H9 (cell line): ENCODE measurements around the gene DNAH12. TPM values are rescaled to one million over a fixed set of nuclear protein-coding genes. Genes with fewer than 3 reads are reported as not detected.

Experiments used
- DNase-seq: peaks from one replicate; pipeline ENCODE4 v3.0.0-alpha.2; 2017
- H2AFZ ChIP-seq: one replicate; pipeline ENCODE4 v1.6.1; 2013; ENCODE audit warnings: mild to moderate bottlenecking, low read length, control low read depth, moderate library complexity
- H2AK5ac ChIP-seq: 2 replicates; pipeline ENCODE4 v1.6.1; 2013; ENCODE audit warnings: low read length, control low read depth, mixed read lengths; ENCODE audit not compliant: insufficient read length
- H2BK120ac ChIP-seq: one replicate; pipeline ENCODE4 v1.6.1; 2013; ENCODE audit warnings: low read depth, mild to moderate bottlenecking, low read length, control low read depth, inconsistent platforms; ENCODE audit not compliant: poor library complexity, severe bottlenecking
- H2BK12ac ChIP-seq: 2 replicates; pipeline ENCODE4 v1.6.1; 2013; ENCODE audit warnings: low read length, control low read depth, mixed read lengths, low read depth; ENCODE audit not compliant: insufficient read length
- H2BK15ac ChIP-seq: 2 replicates; pipeline ENCODE4 v1.6.1; 2013; ENCODE audit warnings: low read depth, low read length, control low read depth
- H2BK20ac ChIP-seq: one replicate; pipeline ENCODE4 v1.6.1; 2013; ENCODE audit warnings: low read depth, mild to moderate bottlenecking, low read length, control low read depth, inconsistent platforms; ENCODE audit not compliant: poor library complexity, severe bottlenecking
- H2BK5ac ChIP-seq: 2 replicates; pipeline ENCODE4 v1.6.1; 2013; ENCODE audit warnings: low read length, control low read depth, mixed read lengths; ENCODE audit not compliant: insufficient read length
- H3K14ac ChIP-seq: 2 replicates; pipeline ENCODE4 v1.6.1; 2013; ENCODE audit warnings: low read length, control low read depth; ENCODE audit not compliant: insufficient read depth
- H3K18ac ChIP-seq: 2 replicates; pipeline ENCODE4 v1.6.1; 2013; ENCODE audit warnings: low read depth, mild to moderate bottlenecking, mixed read lengths, low read length, control low read depth; ENCODE audit not compliant: insufficient read length
- H3K23ac ChIP-seq: 2 replicates; pipeline ENCODE4 v1.6.1; 2013; ENCODE audit warnings: low read length, control low read depth, mixed read lengths, low read depth; ENCODE audit not compliant: insufficient read length
- H3K23me2 ChIP-seq: 2 replicates; pipeline ENCODE4 v1.6.1; 2013; ENCODE audit warnings: low read depth, mild to moderate bottlenecking, mixed read lengths, low read length, control low read depth; ENCODE audit not compliant: insufficient read length, poor library complexity, severe bottlenecking
- H3K27ac ChIP-seq: 2 replicates; pipeline ENCODE4 v1.5.1; 2013; ENCODE audit warnings: low read length, control low read depth, mixed read lengths, low read depth; ENCODE audit not compliant: insufficient read length
- H3K27me3 ChIP-seq: 2 replicates; pipeline ENCODE4 v1.6.1; 2013; ENCODE audit warnings: low read length, control low read depth, inconsistent platforms; ENCODE audit not compliant: insufficient read depth
- H3K4ac ChIP-seq: 2 replicates; pipeline ENCODE4 v1.6.1; 2013; ENCODE audit warnings: low read depth, mild to moderate bottlenecking, control low read depth, inconsistent platforms, low read length, moderate library complexity
- H3K4me1 ChIP-seq: 2 replicates; pipeline ENCODE4 v1.6.1; 2013; ENCODE audit warnings: low read length, control low read depth, inconsistent platforms; ENCODE audit not compliant: insufficient read depth
- H3K4me2 ChIP-seq: 2 replicates; pipeline ENCODE4 v1.6.1; 2013; ENCODE audit warnings: low read length, control low read depth, mixed read lengths; ENCODE audit not compliant: insufficient read length, insufficient read depth
- H3K56ac ChIP-seq: 2 replicates; pipeline ENCODE4 v1.6.1; 2013; ENCODE audit warnings: low read depth, mild to moderate bottlenecking, mixed read lengths, low read length, control low read depth; ENCODE audit not compliant: insufficient read length
- H3K79me1 ChIP-seq: 2 replicates; pipeline ENCODE4 v1.6.1; 2013; ENCODE audit warnings: low read depth, mild to moderate bottlenecking, moderate library complexity, low read length, control low read depth, inconsistent platforms; ENCODE audit not compliant: insufficient read depth, poor library complexity, severe bottlenecking
- H3K79me2 ChIP-seq: 2 replicates; pipeline ENCODE4 v1.6.1; 2013; ENCODE audit warnings: low read length, control low read depth, inconsistent platforms; ENCODE audit not compliant: insufficient read depth
- H3K9ac ChIP-seq: 2 replicates; pipeline ENCODE4 v1.6.1; 2013; ENCODE audit warnings: low read length, control low read depth, mixed read lengths; ENCODE audit not compliant: insufficient read length; ENCODE audit errors: extremely low read depth
- H3K9me3 ChIP-seq: one replicate; pipeline ENCODE4 v1.6.1; 2013; ENCODE audit warnings: low read depth, low read length, inconsistent platforms; ENCODE audit not compliant: control insufficient read depth
- H3T11ph ChIP-seq: one replicate; pipeline ENCODE4 v1.6.1; 2013; ENCODE audit warnings: mild to moderate bottlenecking, low read length, control low read depth, inconsistent platforms
- H4K20me1 ChIP-seq: one replicate; pipeline ENCODE4 v1.6.1; 2013; ENCODE audit not compliant: control insufficient read depth, insufficient read length, insufficient read depth
- H4K5ac ChIP-seq: 2 replicates; pipeline ENCODE4 v1.6.1; 2013; ENCODE audit warnings: low read depth, mild to moderate bottlenecking, mixed read lengths, low read length, control low read depth; ENCODE audit not compliant: insufficient read length
- H4K8ac ChIP-seq: replicated peaks from 2 replicates; pipeline ENCODE4 v1.6.1; 2013; ENCODE audit warnings: low read length, control low read depth, mixed read lengths, low read depth; ENCODE audit not compliant: insufficient read length
- H4K91ac ChIP-seq: 2 replicates; pipeline ENCODE4 v1.6.1; 2013; ENCODE audit warnings: low read depth, mild to moderate bottlenecking, moderate library complexity, mixed read lengths, low read length, control low read depth; ENCODE audit not compliant: insufficient read length
- H3K27ac Mint-ChIP-seq, 3 experiments: 2 replicates in 2 of 3; 3 replicates in 1 of 3; pipeline ENCODE4 v1.8.0; 2020 to 2021; ENCODE audit warnings: mixed read lengths in 3 of 3, mild to moderate bottlenecking in 1 of 3, moderate library complexity in 1 of 3
- H3K27me3 Mint-ChIP-seq: 2 replicates; pipeline ENCODE4 v1.8.0; 2021; ENCODE audit warnings: low read depth, mild to moderate bottlenecking, moderate library complexity, mixed read lengths
- H3K36me3 Mint-ChIP-seq, 3 experiments: 2 replicates in 2 of 3; 3 replicates in 1 of 3; pipeline ENCODE4 v1.8.0; 2020 to 2021; ENCODE audit warnings: low read depth in 3 of 3, mixed read lengths in 3 of 3; ENCODE audit not compliant: insufficient read depth in 1 of 3
- H3K4me1 Mint-ChIP-seq, 2 experiments: 2 replicates each; pipeline ENCODE4 v1.8.0; 2020; ENCODE audit warnings: mixed read lengths in 2 of 2
- H3K4me3 Mint-ChIP-seq, 2 experiments: 2 replicates in 1 of 2; 3 replicates in 1 of 2; pipeline ENCODE4 v1.8.0; 2020 to 2021; ENCODE audit warnings: mild to moderate bottlenecking in 2 of 2, mixed read lengths in 2 of 2, moderate library complexity in 1 of 2
- H3K9me3 Mint-ChIP-seq, 2 experiments: 2 replicates in 1 of 2; 3 replicates in 1 of 2; pipeline ENCODE4 v1.8.0; 2020; ENCODE audit warnings: mild to moderate bottlenecking in 2 of 2, mixed read lengths in 2 of 2, moderate library complexity in 1 of 2
- WGBS: extraction: QIAGEN DNeasy Blood & Tissue Kit; methylation state at CpG from one replicate; pipeline ENCODE4 v1.1.7; 2013; ENCODE audit warnings: missing lambda C conversion rate, low lambda C conversion rate, mixed read lengths; ENCODE audit not compliant: insufficient read length; ENCODE audit errors: extremely low coverage; 5-methylcytosine and 5-hydroxymethylcytosine counted together
- total RNA-seq: library from RNA; stranded (reverse); gene quantifications from 2 replicates; pipeline ENCODE4 v1.2.1, GENCODE V29; 2021
- TF ChIP-seq, protein P1 (sequence below): fragments of 200-600 bp; sonication (generic); conservative IDR thresholded peaks from 3 replicates; pipeline ENCODE4 v1.8.0; 2021; ENCODE audit warnings: antibody characterized with exemption, mild to moderate bottlenecking

DNAH12 gene
- total RNA-seq, 1 experiment from 2014 or later = not detected

- no peaks in the 10 kb centered on the region for H3K79me2 ChIP-seq
- H3K4ac ChIP-seq = no peak overlapping the region
- peaks cover 5 to 6% of the 10 kb centered on the region in 2 experiments; a peak in 2 of 4 replicates for H3K4me1 Mint-ChIP-seq
- H4K5ac ChIP-seq = no peak overlapping the region
- no peaks in the 10 kb centered on the region for H3K9me3 Mint-ChIP-seq
- no peak overlapping the region for H3K18ac ChIP-seq
- H2BK15ac ChIP-seq = no peak overlapping the region
- no peak overlapping the region for H2BK20ac ChIP-seq
- H4K8ac ChIP-seq = no peak overlapping the region
- DNase-seq = no peak
- H3K27ac ChIP-seq = no peak overlapping the region
- no peaks in the 10 kb centered on the region for H3K36me3 Mint-ChIP-seq
- no peak overlapping the region for H2AK5ac ChIP-seq
- no peaks in the 10 kb centered on the region for H3K4me1 ChIP-seq
- H2BK12ac ChIP-seq = no peak overlapping the region
- H3K4me2 ChIP-seq = no peak overlapping the region
- H3K79me1 ChIP-seq = no peaks in the 10 kb centered on the region
- H2BK5ac ChIP-seq = no peak overlapping the region
- H4K91ac ChIP-seq = no peak overlapping the region
- H3K9me3 ChIP-seq = no peaks in the 10 kb centered on the region
- H3K23me2 ChIP-seq = no peaks in the 10 kb centered on the region
- H3K14ac ChIP-seq = no peak overlapping the region
- no peak overlapping the region for H3K27ac Mint-ChIP-seq
- H4K20me1 ChIP-seq = no peaks in the 10 kb centered on the region
- no peak overlapping the region for H3K23ac ChIP-seq
- H3K27me3 Mint-ChIP-seq = no peaks in the 10 kb centered on the region
- no peak overlapping the region for H2BK120ac ChIP-seq
- no peak overlapping the region for H2AFZ ChIP-seq
- H3K27me3 ChIP-seq = no peaks in the 10 kb centered on the region
- TF ChIP-seq, protein P1, sequence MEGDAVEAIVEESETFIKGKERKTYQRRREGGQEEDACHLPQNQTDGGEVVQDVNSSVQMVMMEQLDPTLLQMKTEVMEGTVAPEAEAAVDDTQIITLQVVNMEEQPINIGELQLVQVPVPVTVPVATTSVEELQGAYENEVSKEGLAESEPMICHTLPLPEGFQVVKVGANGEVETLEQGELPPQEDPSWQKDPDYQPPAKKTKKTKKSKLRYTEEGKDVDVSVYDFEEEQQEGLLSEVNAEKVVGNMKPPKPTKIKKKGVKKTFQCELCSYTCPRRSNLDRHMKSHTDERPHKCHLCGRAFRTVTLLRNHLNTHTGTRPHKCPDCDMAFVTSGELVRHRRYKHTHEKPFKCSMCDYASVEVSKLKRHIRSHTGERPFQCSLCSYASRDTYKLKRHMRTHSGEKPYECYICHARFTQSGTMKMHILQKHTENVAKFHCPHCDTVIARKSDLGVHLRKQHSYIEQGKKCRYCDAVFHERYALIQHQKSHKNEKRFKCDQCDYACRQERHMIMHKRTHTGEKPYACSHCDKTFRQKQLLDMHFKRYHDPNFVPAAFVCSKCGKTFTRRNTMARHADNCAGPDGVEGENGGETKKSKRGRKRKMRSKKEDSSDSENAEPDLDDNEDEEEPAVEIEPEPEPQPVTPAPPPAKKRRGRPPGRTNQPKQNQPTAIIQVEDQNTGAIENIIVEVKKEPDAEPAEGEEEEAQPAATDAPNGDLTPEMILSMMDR = no peak
- no peak overlapping the region for H3K56ac ChIP-seq
- H3K9ac ChIP-seq = no peak overlapping the region
- no peak overlapping the region for H3T11ph ChIP-seq
- H3K4me3 Mint-ChIP-seq = no peak overlapping the region
- WGBS = no CpG with 5 or more reads among the region's 2 CpGs
Measured at GRCh38 chr3:57383838-57384237, 160.3 kb downstream of the DNAH12 start.
